Lung (tissue), 12 donors: Measurements from ENCODE around the gene AGGF1. TPM values are rescaled to one million over a fixed set of nuclear protein-coding genes. Genes with fewer than 3 reads are reported as not detected.

Experiments
- ATAC-seq: fragments of 200-7000 bp; cut with Tn5 transposase; one replicate; pipeline ENCODE4 v1.9.1; 2020; ENCODE audit warnings: moderate number of reproducible peaks; ENCODE audit not compliant: insufficient read depth, low FRiP score
- DNase-seq, 3 donors: peaks; one replicate each; pipeline ENCODE4 v3.0.0-alpha.2; 2013 to 2017
- H3K27ac ChIP-seq, 2 donors: one replicate each; pipeline ENCODE4 v1.5.1; 2013; ENCODE audit warnings: mild to moderate bottlenecking in 2 of 2, moderate library complexity in 2 of 2, control low read depth in 1 of 2, inconsistent platforms in 1 of 2, low read depth in 1 of 2, low read length in 1 of 2
- H3K27me3 ChIP-seq, 3 donors: one replicate each; pipeline ENCODE4 v1.5.1; 2013; ENCODE audit warnings: low read length in 2 of 3; ENCODE audit not compliant: control insufficient read depth in 3 of 3, insufficient read depth in 3 of 3
- H3K36me3 ChIP-seq, 4 donors: one replicate each; pipeline ENCODE4 v1.5.1; 2013; ENCODE audit warnings: low read length in 4 of 4, mild to moderate bottlenecking in 1 of 4, moderate library complexity in 1 of 4; ENCODE audit not compliant: control insufficient read depth in 4 of 4, insufficient read depth in 4 of 4
- H3K4me1 ChIP-seq, 5 donors: one replicate each; pipeline ENCODE4 v1.5.1; 2013; ENCODE audit warnings: low read length in 5 of 5, mild to moderate bottlenecking in 2 of 5, moderate library complexity in 1 of 5; ENCODE audit not compliant: control insufficient read depth in 5 of 5, insufficient read depth in 5 of 5
- H3K4me3 ChIP-seq: one replicate; pipeline ENCODE4 v1.5.1; 2013; ENCODE audit warnings: mild to moderate bottlenecking, control low read depth, moderate library complexity
- H3K9ac ChIP-seq, 2 donors: one replicate each; pipeline ENCODE4 v1.5.1; 2013; ENCODE audit warnings: low read length in 2 of 2, control low read depth in 1 of 2; ENCODE audit not compliant: insufficient read depth in 1 of 2
- H3K9me3 ChIP-seq, 4 donors: one replicate each; pipeline ENCODE4 v1.5.1; 2013; ENCODE audit warnings: low read length in 3 of 4, mild to moderate bottlenecking in 1 of 4, moderate library complexity in 1 of 4; ENCODE audit not compliant: control insufficient read depth in 4 of 4, insufficient read depth in 3 of 4
- CTCF ChIP-seq: IDR thresholded peaks from 2 replicates; pipeline ENCODE4 v1.5.1; 2012; ENCODE audit warnings: mild to moderate bottlenecking; ENCODE audit errors: control extremely low read depth, extremely low read depth
- WGBS, 2 donors: extraction: QIAGEN DNeasy Blood & Tissue Kit; methylation state at CpG; one replicate each; pipeline ENCODE4 v1.1.7; 2013; 5-methylcytosine and 5-hydroxymethylcytosine counted together
- polyA plus RNA-seq, 2 donors: library from polyadenylated mRNA; stranded (reverse); fragments of 200-250 nt; gene quantifications; one replicate each; pipeline ENCODE4 v1.2.1, GENCODE V29; 2013
- total RNA-seq, 2 donors: library from RNA; depleted of rRNA in 1 of 2; stranded (reverse); fragments of >200 nt in 1 of 2; gene quantifications; one replicate each; pipeline ENCODE4 v1.2.1, GENCODE V29; 2014 to 2021
- donor health status: control.
- donor health status: control.
- donor health status: Bipolar disorder and iron deficiency.
- donor health status: healthy.
- donor health status: DM: yes; HTN: yes; CAD: no.

The AGGF1 gene
- total and polyA plus RNA-seq, 4 donors = 7.7 to 29.9 (median 16.5) TPM

GRCh38 chr5:77065256-77065655 is 35.1 kb downstream of the AGGF1 start:
- WGBS, 2 donors = 44 to 72% methylated on average over 3 of the region's 3 CpGs
- no peak for ATAC-seq
- Histone ChIP-seq H3K27me3 (no peaks in the 10 kb centered on the region), H3K36me3 (peaks cover 1 to 31% (median 30%) of the 10 kb centered on the region in 4 donors), H3K4me1 (no peaks in the 10 kb centered on the region), H3K4me3 (no peak overlapping the region), H3K9ac (no peak overlapping the region), H3K9me3 (no peaks in the 10 kb centered on the region), H3K27ac (no peak overlapping the region)
- no peak for TF ChIP-seq CTCF
- no peak for DNase-seq

- no peak overlapping the region for H3K4me3 ChIP-seq
- H3K27ac ChIP-seq = peak overlapping the region in 1 of 2 donors; percentile 14
- H3K9me3 ChIP-seq = no peaks in the 10 kb centered on the region
- no peak overlapping the region for H3K9ac ChIP-seq
- H3K36me3 ChIP-seq = peaks cover 3 to 31% (median 23%) of the 10 kb centered on the region in 4 donors
- H3K27me3 ChIP-seq = no peaks in the 10 kb centered on the region
- no peaks in the 10 kb centered on the region for H3K4me1 ChIP-seq
- no peak for DNase-seq
- TF ChIP-seq CTCF = no peak
- WGBS, 2 donors = 60 to 89% methylated on average over 1 of the region's 1 CpG
- no peak for ATAC-seq
These were observed 36.0 kb downstream of the AGGF1 start for GRCh38 chr5:77066184-77066583.

GRCh38 chr5:77066823-77067442 is 36.7 kb downstream of the AGGF1 start:
- ATAC-seq = peak; percentile 67
- no peaks in the 10 kb centered on the region for H3K9me3 ChIP-seq
- TF ChIP-seq CTCF = no peak
- WGBS, 2 donors = 84 to 89% methylated on average over 1 of the region's 1 CpG
- H3K9ac ChIP-seq = no peak overlapping the region
- H3K27ac ChIP-seq = peak overlapping the region in 1 of 2 donors; percentile 16
- H3K27me3 ChIP-seq = no peaks in the 10 kb centered on the region
- peak in 2 of 3 donors; percentile 15 to 33 for DNase-seq
- no peak overlapping the region for H3K4me3 ChIP-seq
- H3K36me3 ChIP-seq = peaks cover 3 to 27% (median 15%) of the 10 kb centered on the region in 4 donors
- no peaks in the 10 kb centered on the region for H3K4me1 ChIP-seq

- ATAC-seq (no peak), DNase-seq (no peak)
- H3K4me3 ChIP-seq = no peak overlapping the region
- H3K9me3 ChIP-seq = no peaks in the 10 kb centered on the region
- no peak overlapping the region for H3K9ac ChIP-seq
- no peaks in the 10 kb centered on the region for H3K27me3 ChIP-seq
- WGBS, 2 donors = 72 to 90% methylated on average over 2 of the region's 2 CpGs
- H3K36me3 ChIP-seq = peaks cover 4 to 10% (median 5%) of the 10 kb centered on the region in 4 donors
- peaks cover 0 to 9% (median 0%) of the 10 kb centered on the region in 5 donors for H3K4me1 ChIP-seq
- H3K27ac ChIP-seq = no peak overlapping the region
- TF ChIP-seq CTCF = no peak
These were observed 43.5 kb downstream of the AGGF1 start for GRCh38 chr5:77073667-77074066.
